ENCODE measurements around the gene CCDC93.
"Not testable (repeated sequence)": the region's sequence is repeated elsewhere in the genome, so short reads cannot be mapped to it uniquely, and the experiment has no call there.

The CCDC93 gene

GRCh38 chr2:118045286-118045685 is 31.4 kb upstream of the CCDC93 start:
- DNase-seq: no peak

- DNase-seq: no peak
These were observed 31.0 kb upstream of the CCDC93 start for GRCh38 chr2:118044854-118045253.

- DNase-seq: no peak
These were observed 30.3 kb upstream of the CCDC93 start for GRCh38 chr2:118044103-118044716.

GRCh38 chr2:118040891-118041290 is 27.0 kb upstream of the CCDC93 start:
- DNase-seq: no peak

- DNase-seq: no peak
These were observed 18.5 kb upstream of the CCDC93 start for GRCh38 chr2:118032169-118033013.

- DNase-seq: no peak
These were observed 17.7 kb upstream of the CCDC93 start for GRCh38 chr2:118031566-118031965.

- no peak for DNase-seq
These were observed 15.2 kb upstream of the CCDC93 start for GRCh38 chr2:118029025-118029424.

- DNase-seq: no peak
These were observed 7.5 kb upstream of the CCDC93 start for GRCh38 chr2:118021356-118021755.

- no peak for DNase-seq
These were observed 6.0 kb upstream of the CCDC93 start for GRCh38 chr2:118019821-118020220.

GRCh38 chr2:118016911-118017310 is 3.0 kb upstream of the CCDC93 start:
- DNase-seq: no peak

GRCh38 chr2:118015761-118016160 is 1.9 kb upstream of the CCDC93 start:
- not testable (repeated sequence) for DNase-seq

GRCh38 chr2:118014492-118014824 is 588 bp upstream of the CCDC93 start:
- DNase-seq: no peak

- no peak for DNase-seq
These were observed 598 bp downstream of the CCDC93 start for GRCh38 chr2:118013221-118013723.

GRCh38 chr2:118012778-118013177 is 1.1 kb downstream of the CCDC93 start:
- DNase-seq: no peak

- no peak for DNase-seq
These were observed 3.4 kb downstream of the CCDC93 start for GRCh38 chr2:118010473-118010872.

- DNase-seq: no peak
These were observed 7.0 kb downstream of the CCDC93 start for GRCh38 chr2:118006861-118007260.

GRCh38 chr2:118006326-118006725 is 7.5 kb downstream of the CCDC93 start:
- DNase-seq: no peak

- no peak for DNase-seq
These were observed 10.5 kb downstream of the CCDC93 start for GRCh38 chr2:118003396-118003824.

- DNase-seq: no peak
These were observed 13.8 kb downstream of the CCDC93 start for GRCh38 chr2:118000041-118000440.

- DNase-seq: no peak
These were observed 15.9 kb downstream of the CCDC93 start for GRCh38 chr2:117997872-117998454.

- DNase-seq: no peak
These were observed 17.3 kb downstream of the CCDC93 start for GRCh38 chr2:117996525-117996924.

GRCh38 chr2:117994729-117995128 is 19.1 kb downstream of the CCDC93 start:
- DNase-seq: no peak

- DNase-seq: no peak
These were observed 23.9 kb downstream of the CCDC93 start for GRCh38 chr2:117989854-117990438.

GRCh38 chr2:117987121-117987520 is 26.7 kb downstream of the CCDC93 start:
- no peak for DNase-seq

Measured in NCI-H2107 (cell line).